Motor neuron (in vitro differentiated cells): Measurements from ENCODE around the gene VPS13A. TPM values are rescaled to one million over a fixed set of nuclear protein-coding genes. Genes with fewer than 3 reads are reported as not detected.
"Not testable (repeated sequence)": the region's sequence is repeated elsewhere in the genome, so short reads cannot be mapped to it uniquely, and the experiment has no call there.

Experiments
- ATAC-seq, 8 experiments: fragments of 200-7000 bp; cut with Tn5 transposase; replicated peaks in 6 of 8; 2 replicates each; pipeline ENCODE4 v1.8.0; 2021; ENCODE audit warnings: mild to moderate bottlenecking in 8 of 8, moderate library complexity in 8 of 8
- H3K27ac ChIP-seq, 2 donors: fragments of 250-450 bp; sonication (Bioruptor Pico); 2 replicates each; pipeline ENCODE4 v1.9.0; 2021; ENCODE audit warnings: antibody characterized with exemption in 2 of 2, mild to moderate bottlenecking in 2 of 2, moderate library complexity in 1 of 2
- H3K4me1 ChIP-seq, 2 donors: fragments of 250-450 bp; sonication (Bioruptor Pico); replicated peaks in 1 of 2; 2 replicates each; pipeline ENCODE4 v1.6.1; 2021; ENCODE audit warnings: antibody characterized with exemption in 2 of 2, mild to moderate bottlenecking in 2 of 2, moderate library complexity in 1 of 2
- H3K4me3 ChIP-seq, 5 donors: fragments of 250-450 bp; sonication (Bioruptor Pico); 2 replicates each; pipeline ENCODE4 v1.9.0; 2021; ENCODE audit warnings: antibody characterized with exemption in 5 of 5, mild to moderate bottlenecking in 5 of 5, moderate library complexity in 4 of 5
- WGBS, 10 experiments: fragments of 450-650 bp; shearing (Covaris generic); methylation state at CpG; one replicate each; pipeline ENCODE4 v1.0.0; 2022; 5-methylcytosine and 5-hydroxymethylcytosine counted together
- in situ Hi-C, 9 experiments: fragments of 400-800 bp; cut with MboI; loops; one replicate each; pipeline ENCODE4 v1.15.0; 2021; ENCODE audit warnings: low sequenced_read_pairs in 9 of 9, low pct_unique_long_range_greater_than_20kb in 2 of 9; ENCODE audit not compliant: unreplicated experiment in 9 of 9
- total RNA-seq, 8 experiments: library from RNA; unstranded; fragments of 300-600 nt; gene quantifications; 2 replicates each; pipeline versions ENCODE4 v1.2.3 to v1.2.4, GENCODE V29; 2022

Gene VPS13A
- total RNA-seq, 8 experiments from 2014 or later: 14.4 to 42.7 (median 21.6) TPM

DNA sequence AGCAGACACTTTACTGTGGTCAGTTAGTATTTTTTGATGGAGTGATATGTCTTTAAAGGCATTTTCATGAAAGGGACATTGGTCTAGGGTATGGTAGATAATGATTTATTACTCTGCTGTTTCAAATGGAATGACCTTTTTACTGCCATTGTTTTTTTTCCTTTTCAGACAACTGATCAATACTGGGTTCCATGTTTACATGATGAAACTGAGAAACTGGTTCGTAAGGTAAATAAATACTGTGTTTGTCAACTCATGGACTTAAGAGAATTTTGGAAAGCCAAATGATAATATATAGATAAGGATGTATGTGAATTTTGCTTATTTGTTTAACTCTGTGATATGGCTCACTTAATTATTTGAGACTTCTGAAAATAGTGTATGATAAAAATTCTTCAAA, 35.5 kb downstream of the VPS13A start:
- WGBS, 10 experiments: 78 to 100% (median 100%) methylated on average over 1 of the region's 1 CpG; no CpG with 5 or more reads in 1 of the 10 experiments
- H3K4me1 ChIP-seq: no peaks in the 10 kb centered on the region
- ATAC-seq: no peak
- no peak overlapping the region for H3K27ac ChIP-seq
- H3K4me3 ChIP-seq: no peak overlapping the region
- in situ Hi-C loops: no loop called here

DNA sequence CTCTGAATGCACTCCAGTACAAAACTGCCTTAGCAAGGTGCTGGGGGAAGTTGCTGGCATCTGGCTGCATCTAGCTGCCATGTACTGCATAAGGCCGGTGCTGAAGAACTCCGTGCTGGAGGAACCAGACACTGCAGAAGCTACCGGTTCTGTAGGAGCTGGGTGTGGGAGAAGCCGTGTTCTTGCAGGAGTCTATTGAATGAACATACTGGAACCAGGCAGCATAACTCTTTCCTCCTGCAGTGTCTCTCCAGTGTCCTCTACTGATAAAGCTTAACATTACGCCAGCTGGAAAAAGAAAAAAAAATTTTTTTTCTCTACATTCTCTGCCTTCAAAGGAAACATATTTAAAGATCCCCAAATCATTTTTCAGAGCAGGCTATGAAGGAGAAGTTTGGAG, 38.5 kb downstream of the VPS13A start:
- peak in 5 of 8 experiments; percentile 29 to 79 (median 73) for ATAC-seq
- H3K4me1 ChIP-seq: no peaks in the 10 kb centered on the region
- H3K4me3 ChIP-seq: no peak overlapping the region
- no peak overlapping the region for H3K27ac ChIP-seq
- in situ Hi-C loops: no loop called here
- WGBS, 10 experiments: 60 to 100% (median 86%) methylated on average over 1 to 5 of the region's 5 CpGs

DNA sequence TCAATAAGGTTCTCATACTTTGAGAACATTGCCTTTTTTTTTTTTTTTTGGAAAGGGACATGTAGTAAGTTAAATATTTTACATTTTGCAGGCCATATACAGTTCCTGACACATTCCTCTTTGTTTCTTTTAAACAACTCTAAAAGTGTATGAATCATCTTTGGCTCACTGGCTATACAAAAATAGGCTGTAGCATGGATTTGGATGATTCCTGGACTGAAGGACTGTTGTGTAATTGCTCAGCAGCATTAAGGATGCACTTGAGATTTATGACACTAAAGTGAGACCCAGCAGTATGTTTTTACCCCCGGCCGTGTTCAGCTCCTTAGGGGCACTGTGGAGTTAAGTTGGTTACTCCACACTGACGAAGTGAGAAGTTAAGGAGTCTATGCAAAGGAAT, 41.3 kb downstream of the VPS13A start:
- Histone ChIP-seq H3K4me1 (no peaks in the 10 kb centered on the region), H3K27ac (no peak overlapping the region), H3K4me3 (no peak overlapping the region)
- peak in 1 of 8 experiments; percentile 24 for ATAC-seq
- in situ Hi-C loops: no loop called here
- WGBS, 10 experiments: 65 to 100% (median 94%) methylated on average over 1 to 3 of the region's 3 CpGs; no CpG with 5 or more reads in 3 of the 10 experiments

DNA sequence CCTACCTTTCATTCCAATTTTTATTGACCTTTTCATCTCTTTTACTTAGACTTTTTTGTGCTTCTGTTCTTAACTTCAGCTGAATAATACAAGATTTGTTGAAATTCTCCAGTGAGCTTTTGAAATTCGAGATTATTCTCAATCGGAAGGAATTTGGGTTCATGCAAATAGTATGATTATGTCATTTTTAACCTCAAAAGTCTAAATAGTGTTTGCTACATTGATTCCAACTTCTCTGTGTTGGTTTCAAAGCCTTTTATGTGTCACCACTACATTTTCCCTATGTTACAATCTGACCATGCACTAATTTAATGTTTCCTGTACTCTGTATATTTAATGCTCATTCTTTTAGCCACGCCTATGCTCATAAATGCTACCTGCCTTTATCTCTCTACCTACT, 44.1 kb downstream of the VPS13A start:
- in situ Hi-C loops: no loop called here
- no peak overlapping the region for H3K4me3 ChIP-seq
- no peaks in the 10 kb centered on the region for H3K4me1 ChIP-seq
- 59 to 100% (median 89%) methylated on average over 2 to 3 of the region's 3 CpGs for WGBS, 10 experiments
- H3K27ac ChIP-seq: no peak overlapping the region
- ATAC-seq: no peak

DNA sequence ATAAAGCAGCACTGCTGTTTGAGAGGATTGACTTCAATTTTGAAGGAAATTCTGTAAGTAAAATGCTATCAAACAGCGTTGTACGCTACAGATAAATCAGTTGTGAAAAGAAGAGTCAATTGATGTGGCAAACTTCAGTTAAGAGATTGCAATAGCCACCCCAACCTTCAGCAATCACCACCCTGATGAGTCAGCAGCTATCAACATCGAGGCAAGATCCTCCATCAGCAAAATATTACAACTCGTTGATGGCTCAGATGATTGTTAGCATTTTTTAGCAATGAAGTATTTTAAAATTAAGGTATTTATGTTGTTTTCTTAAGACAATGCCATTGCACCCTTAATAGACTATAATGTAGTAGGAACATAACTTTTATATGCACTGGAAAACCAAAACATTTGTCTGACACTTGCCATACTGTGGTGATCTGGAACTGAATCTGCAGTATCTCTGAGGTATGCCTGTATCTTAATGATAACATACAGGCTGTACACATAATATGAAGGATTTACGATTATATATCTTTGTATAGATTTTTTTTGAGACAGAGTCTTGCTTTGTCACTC, 47.5 kb downstream of the VPS13A start:
- WGBS, 10 experiments: 60 to 96% (median 85%) methylated on average over 1 to 5 of the region's 5 CpGs; no CpG with 5 or more reads in 2 of the 10 experiments
- ATAC-seq: peak in 2 of 8 experiments; percentile 44 to 48
- no peak overlapping the region for H3K27ac ChIP-seq
- no peak overlapping the region for H3K4me3 ChIP-seq
- in situ Hi-C loops: no loop called here
- no peaks in the 10 kb centered on the region for H3K4me1 ChIP-seq

DNA sequence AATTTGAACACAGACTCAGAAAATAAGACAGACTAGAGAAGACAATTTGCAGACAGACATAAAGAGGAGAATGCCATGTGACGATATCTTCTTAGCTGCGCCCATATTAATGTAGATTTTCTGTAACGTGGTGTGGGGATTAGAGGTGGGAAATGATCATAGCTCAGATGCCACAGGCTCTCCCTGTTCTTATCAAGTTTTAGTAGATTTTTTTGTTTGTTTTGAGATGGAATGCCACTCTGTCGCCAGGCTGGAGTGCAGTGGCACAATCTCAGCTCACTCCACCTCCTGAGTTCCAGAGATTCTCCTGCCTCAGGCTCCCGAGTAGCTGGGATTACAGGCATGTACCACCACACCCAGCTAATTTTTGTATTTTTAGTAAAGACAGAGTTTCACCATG, 59.4 kb downstream of the VPS13A start:
- H3K4me1 ChIP-seq: no peaks in the 10 kb centered on the region
- H3K4me3 ChIP-seq: no peak overlapping the region
- in situ Hi-C loops: no loop called here
- 87 to 100% (median 94%) methylated on average over 2 to 5 of the region's 5 CpGs; no CpG with 5 or more reads in 1 of the 10 experiments for WGBS, 10 experiments
- ATAC-seq: no peak
- no peak overlapping the region for H3K27ac ChIP-seq

DNA sequence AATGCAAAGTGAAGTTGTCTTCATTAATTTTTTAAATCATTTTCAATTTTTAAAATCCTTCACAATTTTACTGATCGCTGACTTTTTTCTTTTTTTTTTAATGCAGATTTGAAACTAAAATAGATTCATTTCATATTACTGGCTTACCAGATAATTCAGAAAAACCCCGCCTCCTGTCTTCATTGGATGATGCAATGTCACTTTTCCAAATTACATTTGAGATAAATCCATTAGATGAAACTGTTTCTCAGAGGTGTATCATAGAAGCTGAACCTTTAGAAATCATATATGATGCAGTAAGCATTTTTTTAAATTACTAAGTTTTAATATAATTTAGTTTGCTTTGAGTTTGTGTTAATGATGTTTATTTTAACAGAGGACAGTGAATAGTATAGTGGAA, 60.6 kb downstream of the VPS13A start:
- ATAC-seq: no peak
- no peaks in the 10 kb centered on the region for H3K4me1 ChIP-seq
- H3K27ac ChIP-seq: no peak overlapping the region
- WGBS, 10 experiments: 69 to 100% (median 96%) methylated on average over 1 to 2 of the region's 2 CpGs
- in situ Hi-C loops: no loop called here
- H3K4me3 ChIP-seq: no peak overlapping the region

DNA sequence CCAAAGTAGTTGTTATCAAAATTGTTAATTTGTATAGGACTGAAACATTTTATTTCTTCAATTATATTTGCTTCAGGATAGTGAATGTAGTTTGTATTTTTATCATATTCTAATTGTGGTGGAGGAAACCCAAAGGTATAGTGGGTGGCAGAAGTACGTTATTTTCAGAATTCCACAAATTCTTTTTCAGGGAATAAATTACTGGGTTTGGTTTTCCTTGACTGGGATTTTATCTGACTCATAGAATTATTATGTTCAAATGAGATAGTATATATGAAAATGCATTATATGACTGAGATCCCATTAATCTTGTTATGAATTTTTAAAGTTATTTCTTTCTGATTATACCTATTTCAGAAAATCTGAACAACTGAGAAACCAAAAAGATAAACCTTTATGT, 73.7 kb downstream of the VPS13A start:
- no peak overlapping the region for H3K27ac ChIP-seq
- ATAC-seq: no peak
- WGBS, 10 experiments: 22 to 100% (median 86%) methylated on average over 1 of the region's 1 CpG; no CpG with 5 or more reads in 1 of the 10 experiments
- in situ Hi-C loops: no loop called here
- no peak overlapping the region for H3K4me3 ChIP-seq
- no peaks in the 10 kb centered on the region for H3K4me1 ChIP-seq

DNA sequence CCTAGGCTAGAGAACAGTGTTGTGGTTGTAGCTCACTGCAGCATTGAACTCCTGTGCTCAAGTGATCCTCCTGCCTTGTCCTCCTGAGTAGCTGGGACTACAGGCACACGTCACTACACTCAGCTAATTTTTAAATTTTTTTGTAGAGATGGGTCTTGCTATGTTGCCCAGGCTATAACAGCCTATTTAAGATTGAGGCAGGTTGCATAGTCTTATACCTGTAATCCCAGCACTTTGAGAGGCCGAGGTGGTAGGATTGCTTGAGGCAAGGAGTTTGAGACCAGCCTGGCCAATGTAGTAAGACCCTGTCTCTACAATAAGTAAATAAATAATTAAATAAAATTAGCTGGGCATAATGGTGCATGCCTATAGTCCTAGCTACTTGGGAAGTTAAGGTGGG, 79.9 kb downstream of the VPS13A start:
- in situ Hi-C loops: no loop called here

DNA sequence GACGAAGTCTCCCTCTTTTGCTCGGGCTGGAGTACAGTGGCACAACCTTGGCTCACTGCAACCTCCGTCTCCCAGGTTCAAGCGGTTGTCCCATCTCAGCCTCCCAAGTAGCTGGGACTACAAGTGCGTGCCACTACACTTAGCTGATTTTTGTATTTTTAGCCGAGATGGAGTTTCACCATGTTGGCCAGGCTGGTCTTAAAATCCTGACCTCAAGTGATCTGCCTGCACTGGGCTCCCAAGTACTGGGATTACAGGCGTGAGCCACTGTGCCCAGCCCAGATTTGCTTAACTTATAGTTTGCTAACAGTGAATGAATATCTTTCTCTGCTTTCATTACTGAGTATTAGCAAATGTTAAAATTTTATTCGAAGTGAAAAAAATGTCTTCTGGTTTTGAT, 84.3 kb downstream of the VPS13A start:
- ATAC-seq: no peak
- H3K4me1 ChIP-seq: no peaks in the 10 kb centered on the region
- 76 to 100% (median 95%) methylated on average over 2 to 7 of the region's 8 CpGs for WGBS, 10 experiments
- H3K27ac ChIP-seq: no peak overlapping the region
- H3K4me3 ChIP-seq: no peak overlapping the region
- in situ Hi-C loops: no loop called here

More for the DNA sequence above, 79.9 kb downstream of the VPS13A start:
- no peak for ATAC-seq
- no peak overlapping the region for H3K4me3 ChIP-seq
- H3K27ac ChIP-seq: no peak overlapping the region
- H3K4me1 ChIP-seq: no peaks in the 10 kb centered on the region
- 89 to 100% (median 100%) methylated on average over 1 to 2 of the region's 2 CpGs; no CpG with 5 or more reads in 2 of the 10 experiments for WGBS, 10 experiments

DNA sequence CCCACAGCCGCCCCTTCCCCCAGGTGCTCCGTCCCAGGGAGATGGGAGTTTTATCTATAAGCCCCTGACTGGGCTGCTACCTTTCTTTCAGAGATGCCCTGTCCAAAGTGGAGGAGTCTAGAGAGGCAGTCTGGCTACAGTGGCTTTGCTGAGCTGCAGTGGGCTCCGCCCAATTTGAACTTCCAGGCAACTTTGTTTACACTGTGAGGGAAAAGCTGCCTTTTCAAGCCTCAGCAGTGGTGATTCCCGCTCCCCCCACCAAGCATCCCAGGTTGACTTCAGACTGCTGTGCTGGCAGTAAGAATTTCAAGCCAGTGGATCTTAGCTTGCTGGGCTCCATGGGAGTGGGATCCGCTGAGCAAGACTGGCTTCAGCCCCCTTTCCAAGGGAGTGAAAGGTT, 90.4 kb downstream of the VPS13A start:
- in situ Hi-C loops, H3K4me1 ChIP-seq, H3K27ac ChIP-seq, H3K4me3 ChIP-seq: not testable (repeated sequence)
- peak in 1 of 8 experiments; percentile 29 for ATAC-seq
- 89 to 100% (median 100%) methylated on average over 1 to 3 of the region's 5 CpGs; no CpG with 5 or more reads in 7 of the 10 experiments for WGBS, 10 experiments

DNA sequence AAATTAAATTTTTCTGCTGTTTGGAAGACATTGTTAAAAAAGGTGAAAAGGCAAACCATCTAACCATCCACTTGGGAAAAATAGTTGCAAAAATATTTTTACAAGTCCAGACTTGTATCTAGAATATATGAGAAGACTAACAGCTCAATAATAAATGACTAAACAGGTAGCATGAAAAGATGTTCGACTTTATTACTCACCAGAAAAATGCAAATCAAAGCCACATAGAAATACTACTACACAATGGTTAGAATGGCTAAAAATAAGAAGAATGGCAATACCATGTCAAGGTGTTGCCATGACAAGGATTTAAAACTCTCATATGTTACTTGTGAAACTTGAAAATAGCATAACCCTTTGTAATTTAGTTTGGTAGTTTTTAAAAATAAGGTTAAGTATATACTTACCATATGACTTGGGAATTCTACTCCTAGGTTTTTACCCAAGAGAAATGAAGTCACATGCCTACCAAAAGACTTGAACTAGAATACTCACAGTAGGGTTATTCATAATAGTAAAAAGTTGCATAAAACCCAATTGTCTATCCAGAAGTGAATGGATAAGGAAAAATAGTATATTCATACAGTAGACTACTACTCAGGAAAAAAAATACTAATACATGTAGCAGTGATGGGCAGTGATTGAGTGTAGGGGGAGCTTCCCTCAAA, 93.8 kb downstream of the VPS13A start:
- no peaks in the 10 kb centered on the region for H3K4me1 ChIP-seq
- no peak for ATAC-seq
- no peak overlapping the region for H3K4me3 ChIP-seq
- H3K27ac ChIP-seq: no peak overlapping the region
- in situ Hi-C loops: no loop called here
- 56 to 100% (median 100%) methylated on average over 1 of the region's 1 CpG; no CpG with 5 or more reads in 1 of the 10 experiments for WGBS, 10 experiments

DNA sequence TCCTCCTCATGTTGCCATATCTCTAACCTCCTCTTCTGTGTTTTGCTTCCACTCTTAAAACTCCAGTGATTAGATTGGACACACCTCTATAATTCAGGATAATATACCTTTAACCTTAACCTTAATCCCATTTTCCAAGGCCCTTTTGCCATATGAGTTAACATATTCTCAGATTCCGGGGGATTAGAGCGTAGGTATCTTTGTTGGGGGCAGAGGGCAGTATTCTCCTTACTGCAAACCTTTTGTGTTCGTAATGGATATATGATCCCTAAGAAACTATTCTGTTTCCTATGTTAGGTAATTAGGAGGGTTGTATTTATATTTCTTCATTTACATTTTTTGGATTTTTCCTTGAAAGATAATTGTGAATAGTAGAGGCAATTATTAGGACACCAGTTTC, 99.5 kb downstream of the VPS13A start:
- H3K27ac ChIP-seq: no peak overlapping the region
- ATAC-seq: no peak
- no peaks in the 10 kb centered on the region for H3K4me1 ChIP-seq
- in situ Hi-C loops: no loop called here
- WGBS, 10 experiments: 40 to 100% (median 85%) methylated on average over 1 to 3 of the region's 3 CpGs; no CpG with 5 or more reads in 2 of the 10 experiments
- H3K4me3 ChIP-seq: no peak overlapping the region

DNA sequence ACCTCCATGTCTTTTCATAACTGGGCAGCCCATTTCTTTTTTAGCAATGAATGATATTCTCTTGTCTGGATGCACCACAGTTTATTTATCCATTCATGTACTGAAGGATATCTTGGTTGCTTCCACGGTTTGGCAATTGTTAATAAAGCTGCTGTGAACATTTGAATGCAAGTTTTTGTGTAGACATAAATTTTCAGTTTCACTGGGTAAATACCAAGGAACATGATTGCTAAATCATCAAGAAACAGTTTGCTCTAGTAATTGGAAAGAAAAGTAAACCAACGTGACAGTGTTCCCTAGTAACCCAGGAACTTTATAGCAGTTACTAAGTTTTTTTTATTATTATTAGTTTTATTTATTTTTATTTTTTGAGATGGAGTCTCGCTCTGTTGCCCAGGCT, 100.4 kb downstream of the VPS13A start:
- Histone ChIP-seq H3K4me1 (no peaks in the 10 kb centered on the region), H3K4me3 (no peak overlapping the region), H3K27ac (no peak overlapping the region)
- 60 to 100% (median 94%) methylated on average over 1 to 3 of the region's 3 CpGs; no CpG with 5 or more reads in 1 of the 10 experiments for WGBS, 10 experiments
- ATAC-seq: no peak
- in situ Hi-C loops: no loop called here
